GM19324 (cell line): Measurements from ENCODE around the gene PRDX5.
"Not testable (repeated sequence)": the region's sequence is repeated elsewhere in the genome, so short reads cannot be mapped to it uniquely, and the experiment has no call there.

Source experiments
- ATAC-seq: cut with Tn5 transposase; IDR thresholded peaks from one replicate; pipeline ENCODE4 v1.9.1; 2021; ENCODE audit warnings: mild to moderate bottlenecking, moderate library complexity; ENCODE audit not compliant: unreplicated experiment, low FRiP score

The PRDX5 gene

GRCh38 chr11:64305075-64305690 lies 12.7 kb upstream of the PRDX5 start, which contains the start of gene ESRRA:
ESRRA (plus strand) TSS chr11:64305524; CDS start chr11:64307180, 1,656 bp downstream.
- peak; percentile 84 for ATAC-seq

- ATAC-seq = peak; percentile 31
Measured at GRCh38 chr11:64305691-64306562, 12.0 kb upstream of the PRDX5 start.

- ATAC-seq = no peak
Measured at GRCh38 chr11:64306563-64306875, 11.4 kb upstream of the PRDX5 start.

GRCh38 chr11:64306876-64307622 lies 10.9 kb upstream of the PRDX5 start:
- no peak for ATAC-seq

- not testable (repeated sequence) for ATAC-seq
Measured at GRCh38 chr11:64307795-64308194, 10.1 kb upstream of the PRDX5 start.

- no peak for ATAC-seq
Measured at GRCh38 chr11:64312947-64313346, 5.0 kb upstream of the PRDX5 start.

GRCh38 chr11:64313491-64314145 lies 4.3 kb upstream of the PRDX5 start:
- ATAC-seq = no peak

GRCh38 chr11:64314146-64314804 lies 3.6 kb upstream of the PRDX5 start:
- no peak for ATAC-seq

GRCh38 chr11:64314805-64315561 lies 2.9 kb upstream of the PRDX5 start:
- ATAC-seq = no peak

- not testable (repeated sequence) for ATAC-seq
Measured at GRCh38 chr11:64315667-64316526, 2.0 kb upstream of the PRDX5 start.

- ATAC-seq = peak; percentile 1
Measured at GRCh38 chr11:64316672-64317324, 1.1 kb upstream of the PRDX5 start.

GRCh38 chr11:64317325-64317960 lies 478 bp upstream of the PRDX5 start, which contains the start of gene TRMT112:
TRMT112 (minus strand) TSS chr11:64317559; CDS start chr11:64317526, 33 bp downstream.
- peak; percentile 79 for ATAC-seq

GRCh38 chr11:64318766-64319761 lies 1.1 kb downstream of the PRDX5 start:
- no peak for ATAC-seq

GRCh38 chr11:64320556-64320955 lies 2.6 kb downstream of the PRDX5 start:
- ATAC-seq = no peak

GRCh38 chr11:64321026-64321425 lies 3.1 kb downstream of the PRDX5 start:
- no peak for ATAC-seq

- ATAC-seq = no peak
Measured at GRCh38 chr11:64321533-64321932, 3.6 kb downstream of the PRDX5 start.
